ENCODE measurements around the gene UROC1. TPM values are rescaled to one million over a fixed set of nuclear protein-coding genes. Genes with fewer than 3 reads are reported as not detected.

The UROC1 gene
- total RNA-seq, 6 experiments from 2014 or later, result not detected

GRCh38 chr3:126480206-126480605 lies 37.4 kb downstream of the UROC1 start:
- no peak for TF ChIP-seq CTCF (IDR thresholded peaks at IDR 0.05)
- no peaks in the 10 kb centered on the region for H3K9me3 Mint-ChIP-seq
- H3K36me3 Mint-ChIP-seq (ENCODE audit: low read depth), result no peaks in the 10 kb centered on the region
- no peak for DNase-seq
- H3K4me3 Mint-ChIP-seq, result no peak overlapping the region
- peaks cover 18% of the 10 kb centered on the region for H3K27me3 Mint-ChIP-seq (ENCODE audit: insufficient read depth)
- H3K27ac Mint-ChIP-seq, result no peak overlapping the region
- peaks cover 11% of the 10 kb centered on the region for H3K4me1 Mint-ChIP-seq (ENCODE audit: low read depth)

- no peak for TF ChIP-seq CTCF (IDR thresholded peaks at IDR 0.05)
- H3K27ac Mint-ChIP-seq, result no peak overlapping the region
- H3K9me3 Mint-ChIP-seq, result no peaks in the 10 kb centered on the region
- peaks cover 12% of the 10 kb centered on the region for H3K4me1 Mint-ChIP-seq (ENCODE audit: low read depth)
- H3K27me3 Mint-ChIP-seq (ENCODE audit: insufficient read depth), result peaks cover 13% of the 10 kb centered on the region
- peaks cover 1% of the 10 kb centered on the region for H3K36me3 Mint-ChIP-seq (ENCODE audit: low read depth)
- no peak for DNase-seq
- H3K4me3 Mint-ChIP-seq, result no peak overlapping the region
Observed at GRCh38 chr3:126479642-126480041, 37.9 kb downstream of the UROC1 start.

- no peak overlapping the region for H3K4me3 Mint-ChIP-seq
- H3K4me1 Mint-ChIP-seq (ENCODE audit: low read depth), result peaks cover 21% of the 10 kb centered on the region
- H3K36me3 Mint-ChIP-seq (ENCODE audit: low read depth), result peaks cover 4% of the 10 kb centered on the region
- TF ChIP-seq CTCF (IDR thresholded peaks at IDR 0.05), result no peak
- no peaks in the 10 kb centered on the region for H3K9me3 Mint-ChIP-seq
- no peak for DNase-seq
- H3K27ac Mint-ChIP-seq, result no peak overlapping the region
- peaks cover 7% of the 10 kb centered on the region for H3K27me3 Mint-ChIP-seq (ENCODE audit: insufficient read depth)
Observed at GRCh38 chr3:126478581-126479310, 38.8 kb downstream of the UROC1 start.

GRCh38 chr3:126477061-126477380 lies 40.6 kb downstream of the UROC1 start:
- Mint-ChIP-seq H3K4me3 (peak overlapping the region; percentile 60), H3K9me3 (no peaks in the 10 kb centered on the region), H3K4me1 (ENCODE audit: low read depth) (peaks cover 38% of the 10 kb centered on the region), H3K36me3 (ENCODE audit: low read depth) (peaks cover 13% of the 10 kb centered on the region), H3K27me3 (ENCODE audit: insufficient read depth) (peaks cover 4% of the 10 kb centered on the region), H3K27ac (peak overlapping the region; percentile 22; the same call in 1 of the 2 replicates)
- DNase-seq, result no peak
- no peak for TF ChIP-seq CTCF (IDR thresholded peaks at IDR 0.05)

GRCh38 chr3:126476166-126477060 lies 41.2 kb downstream of the UROC1 start:
- Mint-ChIP-seq H3K36me3 (ENCODE audit: low read depth) (peaks cover 13% of the 10 kb centered on the region), H3K9me3 (no peaks in the 10 kb centered on the region), H3K27me3 (ENCODE audit: insufficient read depth) (peaks cover 4% of the 10 kb centered on the region), H3K4me1 (ENCODE audit: low read depth) (peaks cover 41% of the 10 kb centered on the region), H3K4me3 (peak overlapping the region; percentile 84), H3K27ac (0 out of 2 replicates have a peak overlapping the region, but pooled peaks have one; percentile 36)
- DNase-seq, result no peak
- no peak for TF ChIP-seq CTCF (IDR thresholded peaks at IDR 0.05)

Measured in HFFc6 (cell line).